K562 (cell line): ENCODE data around the gene GVQW3. TPM values are rescaled to one million over a fixed set of nuclear protein-coding genes. Genes with fewer than 3 reads are reported as not detected.

Experiments used
- ATAC-seq: fragments of 200-7000 bp; cut with Tn5 transposase; 3 replicates; pipeline ENCODE4 v1.9.1; 2020; ENCODE audit warnings: moderate library complexity
- BruUV-seq: library from RNA; stranded (reverse); fragments of 400-500 nt; replicated peaks from 2 replicates; lab custom pipeline; 2021; lab: Mats Ljungman, UMichigan
- CTCF ChIA-PET: fragments of 300-600 bp; formaldehyde crosslinking; extraction: SDS; loops from one replicate; lab custom pipeline; 2021; ENCODE audit warnings: low intra/inter-chr PET ratio; lab: Yijun Ruan, JAX
- POLR2A ChIA-PET: fragments of 300-600, 350-650 bp; sonication (Branson Sonifier 250); formaldehyde crosslinking; extraction: SDS; loops from one replicate; lab custom pipeline; 2021; ENCODE audit warnings: antibody characterized with exemption, inconsistent platforms; lab: Yijun Ruan, JAX
- DNase-seq, 4 experiments: peaks; one replicate each; pipeline versions ENCODE4 v3.0.0 to v3.0.0-alpha.2; 2011 to 2018; ENCODE audit warnings: low spot score in 3 of 4, mixed read lengths in 3 of 4; ENCODE audit errors: extremely low read depth in 1 of 4
- FAIRE-seq: peaks from 2 replicates; lab custom pipeline; 2011; peaks lifted over from hg19 to GRCh38; lab: Jason Lieb, UNC
- H2AFZ ChIP-seq: 2 replicates; pipeline ENCODE4 v1.6.0; 2011; ENCODE audit warnings: low read depth, low read length, control low read depth, inconsistent platforms
- H3K27ac ChIP-seq: fragments of 200-600 bp; 3 replicates; pipeline ENCODE4 v1.8.0; 2011; ENCODE audit warnings: low read depth, mild to moderate bottlenecking, control low read depth, inconsistent platforms, low read length, moderate library complexity, mixed read lengths; ENCODE audit errors: extremely low read depth
- H3K27me3 ChIP-seq, 2 experiments: fragments of 300-600 bp in 1 of 2; 2 replicates in 1 of 2; 3 replicates in 1 of 2; pipeline versions ENCODE4 v1.6.0 to v1.8.0; 2011; ENCODE audit warnings: inconsistent platforms in 2 of 2, low read length in 2 of 2, mild to moderate bottlenecking in 1 of 2, mixed read lengths in 1 of 2, moderate library complexity in 1 of 2; ENCODE audit not compliant: control insufficient read depth in 2 of 2, insufficient read depth in 2 of 2
- H3K36me3 ChIP-seq: fragments of 300-600 bp; 3 replicates; pipeline ENCODE4 v1.8.0; 2011; ENCODE audit warnings: mild to moderate bottlenecking, low read length, inconsistent platforms; ENCODE audit not compliant: control insufficient read depth, insufficient read depth
- H3K4me1 ChIP-seq, 2 experiments: fragments of 200-600 bp in 1 of 2; replicated peaks in 1 of 2; 2 replicates in 1 of 2; 3 replicates in 1 of 2; pipeline versions ENCODE4 v1.5.1 to v1.8.0; 2011; ENCODE audit warnings: inconsistent platforms in 2 of 2, low read length in 2 of 2, mild to moderate bottlenecking in 1 of 2, mixed read lengths in 1 of 2, moderate library complexity in 1 of 2; ENCODE audit not compliant: control insufficient read depth in 2 of 2, insufficient read depth in 2 of 2
- H3K4me2 ChIP-seq: 2 replicates; pipeline ENCODE4 v1.6.1; 2011; ENCODE audit warnings: low read length, control low read depth, inconsistent platforms, mixed read lengths; ENCODE audit not compliant: insufficient read depth
- H3K4me3 ChIP-seq: fragments of 200-600 bp; sonication (generic), shearing (Covaris generic); 2 replicates; pipeline ENCODE4 v1.5.1; 2016; ENCODE audit warnings: control low read depth, inconsistent platforms
- H3K79me2 ChIP-seq: fragments of 200-600 bp; 3 replicates; pipeline ENCODE4 v1.8.0; 2011; ENCODE audit warnings: low read length, inconsistent platforms; ENCODE audit not compliant: control insufficient read depth, insufficient read depth
- H3K9ac ChIP-seq, 2 experiments: 2 replicates each; pipeline versions ENCODE4 v1.6.0 to v1.6.1; 2011; ENCODE audit warnings: low read depth in 2 of 2, low read length in 2 of 2, control low read depth in 1 of 2, inconsistent platforms in 1 of 2, mild to moderate bottlenecking in 1 of 2, mixed read lengths in 1 of 2; ENCODE audit not compliant: insufficient read depth in 1 of 2
- H3K9me1 ChIP-seq: one replicate; pipeline ENCODE4 v1.6.0; 2011; ENCODE audit warnings: inconsistent platforms, mild to moderate bottlenecking, low read length, moderate library complexity; ENCODE audit not compliant: control insufficient read depth, insufficient read depth
- H3K9me3 ChIP-seq: replicated peaks from 2 replicates; pipeline ENCODE4 v1.5.1; 2011; ENCODE audit warnings: low read depth, low read length, inconsistent platforms; ENCODE audit not compliant: control insufficient read depth, insufficient read depth
- H4K20me1 ChIP-seq: replicated peaks from 2 replicates; pipeline ENCODE4 v1.6.1; 2011; ENCODE audit warnings: low read length, inconsistent platforms, mixed read lengths; ENCODE audit not compliant: control insufficient read depth, insufficient read depth
- CBX3 ChIP-seq, 2 experiments: IDR thresholded peaks; 1 replicate in 1 of 2; 2 replicates in 1 of 2; pipeline ENCODE4 v1.6.1; 2012; ENCODE audit warnings: inconsistent platforms in 2 of 2, low read length in 2 of 2, borderline replicate concordance in 1 of 2, control low read depth in 1 of 2
- HOXB6 ChIP-seq: fragments of 250-450 bp; sonication (Bioruptor Pico); IDR thresholded peaks from 2 replicates; pipeline ENCODE4 v1.5.1; 2022; ENCODE audit warnings: mild to moderate bottlenecking, borderline replicate concordance
- NCOR1 ChIP-seq: fragments of 450-650 bp; IDR thresholded peaks from 2 replicates; pipeline ENCODE4 v1.6.1; 2016; ENCODE audit warnings: mild to moderate bottlenecking, moderate library complexity
- NELFE ChIP-seq: IDR thresholded peaks from 2 replicates; pipeline ENCODE4 v1.6.1; 2011; ENCODE audit warnings: mild to moderate bottlenecking; ENCODE audit not compliant: insufficient read depth, insufficient read length
- NR3C1 ChIP-seq: sonication (generic); formaldehyde crosslinking; IDR thresholded peaks from 2 replicates; pipeline ENCODE4 v1.8.1; 2022; ENCODE audit warnings: missing genetic modification reagents
- POU5F1 ChIP-seq: fragments of 150-350 bp; IDR thresholded peaks from 2 replicates; pipeline ENCODE4 v1.6.1; 2014; ENCODE audit warnings: borderline replicate concordance, low read length, low read depth, mild to moderate bottlenecking; ENCODE audit not compliant: partially characterized antibody
- RBFOX2 ChIP-seq: fragments of 200-400 bp; formaldehyde crosslinking; IDR thresholded peaks from 2 replicates; pipeline ENCODE4 v1.6.1; 2017; ENCODE audit warnings: low read depth, mild to moderate bottlenecking, low read length, moderate library complexity
- SMARCA4 ChIP-seq: fragments of 450-650 bp; IDR thresholded peaks from 2 replicates; pipeline ENCODE4 v1.6.1; 2016
- SNIP1 ChIP-seq: fragments of 450-650 bp; IDR thresholded peaks from 2 replicates; pipeline ENCODE4 v1.7.1; 2017; ENCODE audit warnings: low read depth, mild to moderate bottlenecking
- ZNF12 ChIP-seq: sonication (generic); formaldehyde crosslinking; IDR thresholded peaks from 2 replicates; pipeline ENCODE4 v1.4.0; 2020; ENCODE audit warnings: mild to moderate bottlenecking, missing genetic modification reagents
- ZNF146 ChIP-seq: IDR thresholded peaks from one replicate; pipeline ENCODE4 v1.6.1; 2018; ENCODE audit warnings: missing compliant biosample characterization; ENCODE audit not compliant: unreplicated experiment
- WGBS: fragments of 100-300 bp; shearing (Covaris generic); methylation state at CpG from one replicate; pipeline ENCODE4 v1.1.6; 2016; ENCODE audit warnings: low coverage, mixed read lengths; ENCODE audit not compliant: insufficient coverage; ENCODE audit errors: missing lambda C conversion rate; 5-methylcytosine and 5-hydroxymethylcytosine counted together
- in situ Hi-C: fragments of 300-500 bp; cut with MboI; formaldehyde crosslinking; loops from 4 replicates; pipeline ENCODE4 v1.15.0; 2018; ENCODE audit warnings: inconsistent platforms, mixed read lengths
- intact Hi-C: fragments of 100-400 bp; cut with micrococcal nuclease; formaldehyde crosslinking; loops from 2 replicates; pipeline ENCODE4 v1.14.2; 2022
- polyA plus RNA-seq, 8 experiments: library from polyadenylated mRNA; depleted of rRNA in 4 of 8; stranded (reverse) in 5 of 8; unstranded in 3 of 8; fragments of >200 nt; fragmentation: Nextera tagmentation in 2 of 8; fragmentation: Illumina TruSeq in 1 of 8; extraction: Ambion mirVana in 2 of 8; extraction: Trizol in 1 of 8; gene quantifications; 2 replicates each; pipeline versions ENCODE4 v1.2.1 to v1.2.3, GENCODE V29; 2011 to 2014; ENCODE audit warnings: inconsistent platforms in 1 of 8, missing spikeins in 1 of 8
- total RNA-seq, 7 experiments: library from RNA; depleted of rRNA in 6 of 7; stranded (reverse); fragments of >200 nt in 6 of 7; fragmentation: Illumina TruSeq in 2 of 7; extraction: Trizol in 2 of 7; gene quantifications; 2 replicates each; pipeline versions ENCODE4 v1.2.1 to v1.2.3, GENCODE V29; 2011 to 2021; ENCODE audit warnings: low replicate concordance in 1 of 7
- TF ChIP-seq, protein P1 (sequence below): fragments of 250-450 bp; sonication (Bioruptor Pico); IDR thresholded peaks from 2 replicates; pipeline ENCODE4 v1.4.0; 2020
- TF ChIP-seq, protein P2 (sequence below): fragments of 150-350 bp; IDR thresholded peaks from 2 replicates; pipeline ENCODE4 v1.6.1; 2014; ENCODE audit warnings: low read depth, mild to moderate bottlenecking, low read length, borderline replicate concordance
- TF ChIP-seq, protein P3 (sequence below): sonication (generic); formaldehyde crosslinking; IDR thresholded peaks from 2 replicates; pipeline ENCODE4 v1.8.1; 2022; ENCODE audit warnings: missing genetic modification reagents
- TF ChIP-seq, protein P4 (sequence below), 2 experiments: fragments of 450-650 bp; conservative IDR thresholded peaks; 2 replicates each; pipeline ENCODE4 v1.6.1; 2017; ENCODE audit warnings: mild to moderate bottlenecking in 2 of 2, moderate library complexity in 2 of 2

The GVQW3 gene
- total and polyA plus RNA-seq, 9 of the 15 experiments (the other 6 are each of a cell fraction or from before 2014, with no cell fraction given) = 0.66 to 5.7 (median 2.1) TPM

DNA sequence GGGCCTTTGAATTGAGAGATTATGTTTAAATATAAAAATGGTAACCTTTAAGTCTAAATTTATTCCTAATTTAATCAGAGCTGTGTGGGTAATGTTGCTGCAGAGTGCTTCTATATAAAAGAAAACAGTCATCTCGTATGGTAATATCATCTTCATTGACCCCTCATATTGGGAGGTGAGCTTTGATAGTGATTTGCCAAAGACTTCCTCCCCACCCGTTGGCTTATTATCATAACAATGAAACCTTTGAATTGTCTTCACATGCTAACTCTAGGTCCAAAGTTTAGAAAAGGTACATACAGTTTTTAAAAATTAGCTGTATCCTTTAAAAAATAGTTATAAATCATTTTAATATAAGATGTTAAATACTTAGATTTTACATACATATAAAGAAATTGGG is 67.4 kb downstream of the GVQW3 start:
- no peaks in the 10 kb centered on the region for H3K9me3 ChIP-seq
- DNase-seq = no peak

More for the DNA sequence above, 67.4 kb downstream of the GVQW3 start:
- Histone ChIP-seq H3K79me2 (peaks cover 54% of the 10 kb centered on the region), H3K4me1 (peaks cover 0 to 8% of the 10 kb centered on the region in 2 experiments; a peak in 2 of 5 replicates), H4K20me1 (peaks cover 8% of the 10 kb centered on the region; the same call in 1 of the 2 replicates), H3K36me3 (peaks cover 61% of the 10 kb centered on the region), H3K4me2 (no peak overlapping the region), H3K27me3 (no peaks in the 10 kb centered on the region), H3K9me1 (no peaks in the 10 kb centered on the region), H3K27ac (no peak overlapping the region), H3K4me3 (no peak overlapping the region), H3K9ac (no peak overlapping the region), H2AFZ (no peak overlapping the region)
- in situ Hi-C loops (no loop called here), intact Hi-C loops (no loop called here)
- ATAC-seq (no peak), FAIRE-seq (no peak)
- WGBS = 61% methylated on average over 2 of the region's 2 CpGs
- POLR2A ChIA-PET = no interaction called here
- no TSS peak for BruUV-seq
- CTCF ChIA-PET = no interaction called here
- no peak for TF ChIP-seq NCOR1
- TF ChIP-seq POU5F1 = no peak
- TF ChIP-seq CBX3 (IDR thresholded peaks at IDR 0.05; ENCODE audit: borderline replicate concordance in 1 of 2, low read length in 2 of 2) = no peak
- no peak for TF ChIP-seq ZNF146
- TF ChIP-seq, protein P1, sequence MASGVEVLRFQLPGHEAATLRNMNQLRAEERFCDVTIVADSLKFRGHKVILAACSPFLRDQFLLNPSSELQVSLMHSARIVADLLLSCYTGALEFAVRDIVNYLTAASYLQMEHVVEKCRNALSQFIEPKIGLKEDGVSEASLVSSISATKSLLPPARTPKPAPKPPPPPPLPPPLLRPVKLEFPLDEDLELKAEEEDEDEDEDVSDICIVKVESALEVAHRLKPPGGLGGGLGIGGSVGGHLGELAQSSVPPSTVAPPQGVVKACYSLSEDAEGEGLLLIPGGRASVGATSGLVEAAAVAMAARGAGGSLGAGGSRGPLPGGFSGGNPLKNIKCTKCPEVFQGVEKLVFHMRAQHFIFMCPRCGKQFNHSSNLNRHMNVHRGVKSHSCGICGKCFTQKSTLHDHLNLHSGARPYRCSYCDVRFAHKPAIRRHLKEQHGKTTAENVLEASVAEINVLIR (CRISPR knock-in tag) = no peak
- TF ChIP-seq NR3C1 (CRISPR knock-in tag) = no peak
- TF ChIP-seq, protein P2, sequence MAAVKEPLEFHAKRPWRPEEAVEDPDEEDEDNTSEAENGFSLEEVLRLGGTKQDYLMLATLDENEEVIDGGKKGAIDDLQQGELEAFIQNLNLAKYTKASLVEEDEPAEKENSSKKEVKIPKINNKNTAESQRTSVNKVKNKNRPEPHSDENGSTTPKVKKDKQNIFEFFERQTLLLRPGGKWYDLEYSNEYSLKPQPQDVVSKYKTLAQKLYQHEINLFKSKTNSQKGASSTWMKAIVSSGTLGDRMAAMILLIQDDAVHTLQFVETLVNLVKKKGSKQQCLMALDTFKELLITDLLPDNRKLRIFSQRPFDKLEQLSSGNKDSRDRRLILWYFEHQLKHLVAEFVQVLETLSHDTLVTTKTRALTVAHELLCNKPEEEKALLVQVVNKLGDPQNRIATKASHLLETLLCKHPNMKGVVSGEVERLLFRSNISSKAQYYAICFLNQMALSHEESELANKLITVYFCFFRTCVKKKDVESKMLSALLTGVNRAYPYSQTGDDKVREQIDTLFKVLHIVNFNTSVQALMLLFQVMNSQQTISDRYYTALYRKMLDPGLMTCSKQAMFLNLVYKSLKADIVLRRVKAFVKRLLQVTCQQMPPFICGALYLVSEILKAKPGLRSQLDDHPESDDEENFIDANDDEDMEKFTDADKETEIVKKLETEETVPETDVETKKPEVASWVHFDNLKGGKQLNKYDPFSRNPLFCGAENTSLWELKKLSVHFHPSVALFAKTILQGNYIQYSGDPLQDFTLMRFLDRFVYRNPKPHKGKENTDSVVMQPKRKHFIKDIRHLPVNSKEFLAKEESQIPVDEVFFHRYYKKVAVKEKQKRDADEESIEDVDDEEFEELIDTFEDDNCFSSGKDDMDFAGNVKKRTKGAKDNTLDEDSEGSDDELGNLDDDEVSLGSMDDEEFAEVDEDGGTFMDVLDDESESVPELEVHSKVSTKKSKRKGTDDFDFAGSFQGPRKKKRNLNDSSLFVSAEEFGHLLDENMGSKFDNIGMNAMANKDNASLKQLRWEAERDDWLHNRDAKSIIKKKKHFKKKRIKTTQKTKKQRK = no peak
- TF ChIP-seq, protein P3, sequence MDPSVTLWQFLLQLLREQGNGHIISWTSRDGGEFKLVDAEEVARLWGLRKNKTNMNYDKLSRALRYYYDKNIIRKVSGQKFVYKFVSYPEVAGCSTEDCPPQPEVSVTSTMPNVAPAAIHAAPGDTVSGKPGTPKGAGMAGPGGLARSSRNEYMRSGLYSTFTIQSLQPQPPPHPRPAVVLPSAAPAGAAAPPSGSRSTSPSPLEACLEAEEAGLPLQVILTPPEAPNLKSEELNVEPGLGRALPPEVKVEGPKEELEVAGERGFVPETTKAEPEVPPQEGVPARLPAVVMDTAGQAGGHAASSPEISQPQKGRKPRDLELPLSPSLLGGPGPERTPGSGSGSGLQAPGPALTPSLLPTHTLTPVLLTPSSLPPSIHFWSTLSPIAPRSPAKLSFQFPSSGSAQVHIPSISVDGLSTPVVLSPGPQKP (CRISPR knock-in tag) = no peak
- TF ChIP-seq SMARCA4 = no peak
- TF ChIP-seq RBFOX2 = no peak
- no peak for TF ChIP-seq SNIP1
- TF ChIP-seq NELFE = no peak
- TF ChIP-seq HOXB6 (CRISPR knock-in tag) = no peak
- TF ChIP-seq, protein P4, sequence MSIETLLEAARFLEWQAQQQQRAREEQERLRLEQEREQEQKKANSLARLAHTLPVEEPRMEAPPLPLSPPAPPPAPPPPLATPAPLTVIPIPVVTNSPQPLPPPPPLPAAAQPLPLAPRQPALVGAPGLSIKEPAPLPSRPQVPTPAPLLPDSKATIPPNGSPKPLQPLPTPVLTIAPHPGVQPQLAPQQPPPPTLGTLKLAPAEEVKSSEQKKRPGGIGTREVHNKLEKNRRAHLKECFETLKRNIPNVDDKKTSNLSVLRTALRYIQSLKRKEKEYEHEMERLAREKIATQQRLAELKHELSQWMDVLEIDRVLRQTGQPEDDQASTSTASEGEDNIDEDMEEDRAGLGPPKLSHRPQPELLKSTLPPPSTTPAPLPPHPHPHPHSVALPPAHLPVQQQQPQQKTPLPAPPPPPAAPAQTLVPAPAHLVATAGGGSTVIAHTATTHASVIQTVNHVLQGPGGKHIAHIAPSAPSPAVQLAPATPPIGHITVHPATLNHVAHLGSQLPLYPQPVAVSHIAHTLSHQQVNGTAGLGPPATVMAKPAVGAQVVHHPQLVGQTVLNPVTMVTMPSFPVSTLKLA (conservative IDR thresholded peaks at IDR 0.05) = no peak
- TF ChIP-seq ZNF12 (CRISPR knock-in tag) = no peak
